Esophagus squamous epithelium (tissue), 5 donors: ENCODE measurements around the gene CA9. TPM values are rescaled to one million over a fixed set of nuclear protein-coding genes. Genes with fewer than 3 reads are reported as not detected.
A peak's percentile ranks its signal among the peaks of the same experiment; 100 is the strongest.

Source experiments
- DNase-seq: peaks from one replicate; lab custom pipeline; 2025; lab: John Stamatoyannopoulos, UW
- H3K27ac ChIP-seq, 4 donors: fragments of 200-600 bp; sonication (generic); one replicate each; pipeline ENCODE4 v1.5.1; 2016 to 2019; ENCODE audit warnings: mild to moderate bottlenecking in 1 of 4
- H3K27me3 ChIP-seq, 4 donors: fragments of 200-600 bp; sonication (generic); 1 replicate in 3 of 4; 2 replicates in 1 of 4; pipeline versions ENCODE4 v1.5.1 to v1.6.0; 2017 to 2021; ENCODE audit warnings: antibody characterized with exemption in 1 of 4
- H3K36me3 ChIP-seq, 3 donors: fragments of 200-600 bp; sonication (generic); one replicate each; pipeline ENCODE4 v1.5.1; 2016 to 2019
- H3K4me1 ChIP-seq, 3 donors: fragments of 200-600 bp; sonication (generic); one replicate each; pipeline ENCODE4 v1.5.1; 2017 to 2019
- H3K4me3 ChIP-seq, 4 donors: fragments of 200-600 bp; sonication (generic); 1 replicate in 3 of 4; 2 replicates in 1 of 4; pipeline ENCODE4 v1.5.1; 2016 to 2019; ENCODE audit warnings: mild to moderate bottlenecking in 2 of 4, moderate library complexity in 1 of 4
- H3K9me3 ChIP-seq, 3 donors: fragments of 200-600 bp; sonication (generic); one replicate each; pipeline ENCODE4 v1.5.1; 2016 to 2019
- CTCF ChIP-seq, 6 experiments: fragments of 450-650 bp in 4 of 6; fragments of 200-600 bp in 2 of 6; sonication (generic) in 2 of 6; IDR thresholded peaks; one replicate each; pipeline ENCODE4 v1.5.1; 2016 to 2019; ENCODE audit warnings: antibody characterized with exemption in 6 of 6, mild to moderate bottlenecking in 4 of 6, moderate library complexity in 4 of 6
- POLR2A ChIP-seq, 4 donors: fragments of 450-650 bp; IDR thresholded peaks; one replicate each; pipeline ENCODE4 v1.6.1; 2017; ENCODE audit warnings: antibody characterized with exemption in 4 of 4, mild to moderate bottlenecking in 4 of 4, moderate library complexity in 3 of 4
- WGBS, 2 donors: methylation state at CpG; one replicate each; pipeline ENCODE4 v1.1.5; 2018; 5-methylcytosine and 5-hydroxymethylcytosine counted together
- intact Hi-C: fragments of 100-400 bp; cut with DNase I; formaldehyde crosslinking; loops from one replicate; pipeline ENCODE4 v1.15.0; 2022
- small RNA-seq, 4 donors: library from RNA; depleted of rRNA; stranded (forward); fragments of <200 nt; gene quantifications; one replicate each; pipeline ENCODE3, GENCODE V24; 2016
- total RNA-seq, 4 donors: library from RNA; depleted of rRNA; stranded (reverse); fragments of >200 nt; gene quantifications; one replicate each; pipeline ENCODE4 v1.1.0, GENCODE V29; 2016
- donor health status: DM: yes; HTN: yes; CAD: no.

CA9 gene
- total RNA-seq, 4 donors from 2014 or later: 2.2 TPM; not detected in 3

- WGBS, 2 donors: 24 to 28% methylated on average over 9 to 10 of the region's 10 CpGs
- H3K4me3 ChIP-seq: peak overlapping the region; percentile 2 to 91 (median 76)
- TF ChIP-seq POLR2A (IDR thresholded peaks at IDR 0.05): peak in 2 of 4 donors; percentile 63 to 85
- TF ChIP-seq CTCF (IDR thresholded peaks at IDR 0.05): no peak
- H3K9me3 ChIP-seq: no peaks in the 10 kb centered on the region
- no peak for DNase-seq
- intact Hi-C loops: no loop called here
- H3K27me3 ChIP-seq: no peaks in the 10 kb centered on the region
- peaks cover 20 to 43% (median 23%) of the 10 kb centered on the region in 3 donors for H3K36me3 ChIP-seq
- H3K27ac ChIP-seq: peak overlapping the region; percentile 70 to 100 (median 96)
- H3K4me1 ChIP-seq: peaks cover 12 to 71% (median 34%) of the 10 kb centered on the region in 3 donors
Measured at GRCh38 chr9:35728041-35728971, 54.6 kb downstream of the CA9 start.

GRCh38 chr9:35729101-35729500, 55.4 kb downstream of the CA9 start:
- TF ChIP-seq CTCF (IDR thresholded peaks at IDR 0.05): no peak
- TF ChIP-seq POLR2A (IDR thresholded peaks at IDR 0.05): no peak
- no peaks in the 10 kb centered on the region for H3K9me3 ChIP-seq
- H3K4me3 ChIP-seq: peak overlapping the region in 3 of 4 donors; percentile 69 to 91 (median 83)
- no peaks in the 10 kb centered on the region for H3K27me3 ChIP-seq
- intact Hi-C loops: no loop called here
- peak overlapping the region; percentile 70 to 100 (median 96) for H3K27ac ChIP-seq
- peaks cover 20 to 79% (median 42%) of the 10 kb centered on the region in 3 donors for H3K4me1 ChIP-seq
- peaks cover 13 to 35% (median 15%) of the 10 kb centered on the region in 3 donors for H3K36me3 ChIP-seq
- DNase-seq: no peak
- 56 to 58% methylated on average over 3 of the region's 3 CpGs for WGBS, 2 donors

- H3K36me3 ChIP-seq: peaks cover 5 to 35% (median 7%) of the 10 kb centered on the region in 3 donors
- intact Hi-C loops: loop anchor here (5.0 to 10.0 kb wide), 2 partner anchors 73 to 125 kb away; partner anchors contain the start of genes CCDC107, RMRP and TESK1
- TF ChIP-seq POLR2A (IDR thresholded peaks at IDR 0.05) (peak in 1 of 4 donors; percentile 25), CTCF (IDR thresholded peaks at IDR 0.05) (peak; percentile 13 to 61 (median 43))
- H3K9me3 ChIP-seq: no peaks in the 10 kb centered on the region
- no peak for DNase-seq
- H3K4me3 ChIP-seq: peak overlapping the region in 3 of 4 donors; percentile 69 to 91 (median 83)
- peak overlapping the region; percentile 95 to 100 (median 98) for H3K27ac ChIP-seq
- WGBS, 2 donors: 22 to 39% methylated on average over 6 of the region's 6 CpGs
- H3K4me1 ChIP-seq: peaks cover 20 to 83% (median 42%) of the 10 kb centered on the region in 3 donors
- no peaks in the 10 kb centered on the region for H3K27me3 ChIP-seq
Measured at GRCh38 chr9:35729700-35730485, 56.2 kb downstream of the CA9 start.

GRCh38 chr9:35730486-35730854, 56.7 kb downstream of the CA9 start:
- intact Hi-C loops: loop anchor here (5.0 to 10.0 kb wide), 2 partner anchors 73 to 126 kb away; partner anchors contain the start of genes CCDC107, RMRP and TESK1
- peak overlapping the region in 3 of 4 donors; percentile 69 to 91 (median 83) for H3K4me3 ChIP-seq
- no peaks in the 10 kb centered on the region for H3K9me3 ChIP-seq
- peaks cover 20 to 80% (median 42%) of the 10 kb centered on the region in 3 donors for H3K4me1 ChIP-seq
- TF ChIP-seq CTCF (IDR thresholded peaks at IDR 0.05) (no peak), POLR2A (IDR thresholded peaks at IDR 0.05) (no peak)
- DNase-seq: no peak
- H3K36me3 ChIP-seq: peaks cover 1 to 35% (median 5%) of the 10 kb centered on the region in 3 donors
- WGBS, 2 donors: 48 to 82% methylated on average over 2 of the region's 2 CpGs
- H3K27me3 ChIP-seq: no peaks in the 10 kb centered on the region
- peak overlapping the region; percentile 95 to 100 (median 98) for H3K27ac ChIP-seq

Small RNAs within 50 kb of the gene (small RNA-seq; reads per million reads assigned to genes)
- gene RMRP (0 reads per million in 4 donors), gene RN7SL22P (0 reads per million in 4 donors)

Other genes with a start within 250 kb of the CA9 start
- 10 to 100 TPM in 1 of 4 donors, 1 to 10 TPM in 3; 5.1 to 16.0 (median 8.6) TPM for gene RUSC2, start 183.8 kb upstream of the CA9 start, total RNA-seq
- 10 to 100 TPM; 10.1 to 22.1 (median 14.4) TPM for gene TESK1, start 68.7 kb upstream of the CA9 start, total RNA-seq
- 1 to 10 TPM in 1 of 4 donors, under 1 TPM in 1, not detected in 2; 0.27 to 1.9 TPM for gene CD72, start 55.5 kb upstream of the CA9 start, total RNA-seq
- gene SIT1, start 23.0 kb upstream of the CA9 start, total RNA-seq: 1 to 10 TPM in 3 of 4 donors, under 1 TPM in 1; 0.42 to 4.2 (median 1.5) TPM
- gene RMRP, start 15.9 kb upstream of the CA9 start, total RNA-seq: 1,000 to 10,000 TPM in 3 of 4 donors, 100 to 1,000 TPM in 1; 759 to 4,621 (median 3,503) TPM
- gene CCDC107, start 15.6 kb upstream of the CA9 start, total RNA-seq: 10 to 100 TPM in 3 of 4 donors, 1 to 10 TPM in 1; 6.6 to 19.6 (median 14.2) TPM
- gene ARHGEF39, start 8.7 kb upstream of the CA9 start, total RNA-seq: 10 to 100 TPM in 1 of 4 donors, 1 to 10 TPM in 3; 1.3 to 17.5 (median 5.1) TPM
- gene TPM2, start 16.0 kb downstream of the CA9 start, total RNA-seq: 1,000 to 10,000 TPM in 1 of 4 donors, 100 to 1,000 TPM in 2, 10 to 100 TPM in 1; 80.8 to 1,148 (median 217) TPM
- gene TLN1, start 58.3 kb downstream of the CA9 start, total RNA-seq: 100 to 1,000 TPM in 2 of 4 donors, 10 to 100 TPM in 2; 94.7 to 233 (median 112) TPM
- 10 to 100 TPM; 10.5 to 24.2 (median 19.2) TPM for gene CREB3, start 58.7 kb downstream of the CA9 start, total RNA-seq
- 10 to 100 TPM; 14.1 to 61.8 (median 42.0) TPM for gene GBA2, start 75.3 kb downstream of the CA9 start, total RNA-seq
- gene RGP1, start 75.4 kb downstream of the CA9 start, total RNA-seq: 10 to 100 TPM in 3 of 4 donors, 1 to 10 TPM in 1; 8.0 to 17.5 (median 11.6) TPM
- gene MSMP, start 80.3 kb downstream of the CA9 start, total RNA-seq: not detected
- gene NPR2, start 117.7 kb downstream of the CA9 start, total RNA-seq: 10 to 100 TPM in 1 of 4 donors, 1 to 10 TPM in 1, under 1 TPM in 2; 0.08 to 12.2 (median 1.8) TPM
- gene SPAG8, start 138.3 kb downstream of the CA9 start, total RNA-seq: not detected
- 10 to 100 TPM; 13.2 to 34.9 (median 19.5) TPM for gene HINT2, start 141.1 kb downstream of the CA9 start, total RNA-seq
- not detected for gene FAM221B, start 154.8 kb downstream of the CA9 start, total RNA-seq
- gene TMEM8B, start 155.3 kb downstream of the CA9 start, total RNA-seq: 1 to 10 TPM in 2 of 4 donors, under 1 TPM in 2; 0.35 to 4.8 (median 1.4) TPM
- gene OR13J1, start 196.5 kb downstream of the CA9 start, total RNA-seq: not detected
- 1 to 10 TPM in 1 of 4 donors, under 1 TPM in 1, not detected in 2; 0.70 to 4.6 TPM for gene HRCT1, start 232.3 kb downstream of the CA9 start, total RNA-seq
- gene SPAAR, start 235.6 kb downstream of the CA9 start, total RNA-seq: 1 to 10 TPM in 1 of 4 donors, under 1 TPM in 1, not detected in 2; 0.22 to 1.1 TPM